HepG2 (cell line): ENCODE results near the gene WNT6. TPM values are rescaled to one million over a fixed set of nuclear protein-coding genes. Genes with fewer than 3 reads are reported as not detected.
A peak's percentile ranks its signal among the peaks of the same experiment; 100 is the strongest.

ENCODE experiments used
- ATAC-seq: fragments of 200-7000 bp; cut with Tn5 transposase; 3 replicates; pipeline ENCODE4 v1.9.1; 2020; ENCODE audit warnings: mild to moderate bottlenecking, moderate library complexity
- BruUV-seq: library from RNA; stranded (reverse); fragments of 400-500 nt; replicated peaks from 2 replicates; lab custom pipeline; 2021; lab: Mats Ljungman, UMichigan
- CTCF ChIA-PET: fragments of 300-600 bp; formaldehyde crosslinking; extraction: SDS; loops from one replicate; lab custom pipeline; 2021; ENCODE audit warnings: low total read pairs, inconsistent platforms, low intra/inter-chr PET ratio; lab: Yijun Ruan, JAX
- POLR2A ChIA-PET: fragments of 350-600 bp; sonication (Branson Sonifier 250); formaldehyde crosslinking; loops from one replicate; lab custom pipeline; 2020; ENCODE audit warnings: antibody characterized with exemption, inconsistent platforms; lab: Yijun Ruan, JAX
- DNase-seq: peaks from one replicate; pipeline ENCODE4 v3.0.0-alpha.2; 2015; ENCODE audit warnings: low spot score
- FAIRE-seq: peaks from 3 replicates; lab custom pipeline; 2011; peaks lifted over from hg19 to GRCh38; lab: Jason Lieb, UNC
- H2AFZ ChIP-seq: one replicate; pipeline ENCODE4 v1.6.1; 2011; ENCODE audit warnings: low read length, inconsistent platforms
- H3K27ac ChIP-seq: fragments of 300-600 bp; 3 replicates; pipeline ENCODE4 v1.8.0; 2011; ENCODE audit warnings: mixed run types, mild to moderate bottlenecking, mixed read lengths, low read length, inconsistent platforms; ENCODE audit not compliant: insufficient read depth; ENCODE audit errors: extremely low read length
- H3K27me3 ChIP-seq, 2 experiments: fragments of 200-600 bp in 1 of 2; 2 replicates in 1 of 2; 3 replicates in 1 of 2; pipeline versions ENCODE4 v1.6.0 to v1.8.0; 2011; ENCODE audit warnings: low read length in 2 of 2, mild to moderate bottlenecking in 2 of 2, moderate library complexity in 2 of 2, inconsistent platforms in 1 of 2; ENCODE audit not compliant: insufficient read depth in 2 of 2, control insufficient read depth in 1 of 2
- H3K36me3 ChIP-seq, 2 experiments: fragments of 200-600 bp in 1 of 2; replicated peaks in 1 of 2; 2 replicates in 1 of 2; 3 replicates in 1 of 2; pipeline versions ENCODE4 v1.5.1 to v1.8.0; 2011; ENCODE audit warnings: low read length in 2 of 2, inconsistent platforms in 1 of 2; ENCODE audit not compliant: insufficient read depth in 2 of 2, control insufficient read depth in 1 of 2
- H3K4me1 ChIP-seq: 2 replicates; pipeline ENCODE4 v1.5.1; 2012; ENCODE audit warnings: low read length, inconsistent platforms; ENCODE audit not compliant: insufficient read depth
- H3K4me2 ChIP-seq: 2 replicates; pipeline ENCODE4 v1.6.0; 2011; ENCODE audit warnings: low read depth, low read length, inconsistent platforms
- H3K4me3 ChIP-seq, 3 experiments: fragments of 200-600 bp in 1 of 3; sonication (generic), shearing (Covaris generic) in 1 of 3; replicated peaks in 1 of 3; 2 replicates each; pipeline ENCODE4 v1.5.1; 2011 to 2016; ENCODE audit warnings: low read length in 3 of 3, inconsistent platforms in 2 of 3, low read depth in 2 of 3, mild to moderate bottlenecking in 2 of 3, control low read depth in 1 of 3, mixed read lengths in 1 of 3; ENCODE audit not compliant: insufficient read depth in 1 of 3
- H3K79me2 ChIP-seq: one replicate; pipeline ENCODE4 v1.6.1; 2011; ENCODE audit warnings: low read length, inconsistent platforms; ENCODE audit not compliant: insufficient read depth
- H3K9ac ChIP-seq: 2 replicates; pipeline ENCODE4 v1.6.0; 2011; ENCODE audit warnings: mild to moderate bottlenecking, low read depth, low read length, inconsistent platforms; ENCODE audit not compliant: insufficient read depth
- H3K9me3 ChIP-seq: 2 replicates; pipeline ENCODE4 v1.5.1; 2012; ENCODE audit warnings: mild to moderate bottlenecking, low read length
- H4K20me1 ChIP-seq: 2 replicates; pipeline ENCODE4 v1.6.0; 2011; ENCODE audit warnings: inconsistent platforms, mild to moderate bottlenecking, low read length, moderate library complexity; ENCODE audit not compliant: insufficient read depth
- CTCF ChIP-seq: sonication (generic); formaldehyde crosslinking; IDR thresholded peaks from 2 replicates; pipeline ENCODE4 v1.5.0; 2020; ENCODE audit warnings: mild to moderate bottlenecking, missing genetic modification reagents, moderate library complexity
- FOXO1 ChIP-seq: sonication (generic); formaldehyde crosslinking; IDR thresholded peaks from 2 replicates; pipeline ENCODE4 v1.4.0; 2020; ENCODE audit warnings: missing genetic modification reagents
- ISL2 ChIP-seq: sonication (generic); formaldehyde crosslinking; IDR thresholded peaks from 2 replicates; pipeline ENCODE4 v1.5.0; 2020; ENCODE audit warnings: missing genetic modification reagents
- KDM2A ChIP-seq: sonication (generic); formaldehyde crosslinking; IDR thresholded peaks from 2 replicates; pipeline ENCODE4 v1.4.0; 2020; ENCODE audit warnings: low read depth, missing genetic modification reagents, borderline replicate concordance
- KDM4B ChIP-seq: sonication (generic); formaldehyde crosslinking; IDR thresholded peaks from 2 replicates; pipeline ENCODE4 v1.4.0; 2020; ENCODE audit warnings: missing genetic modification reagents
- KLF16 ChIP-seq, 2 experiments: sonication (generic) in 1 of 2; formaldehyde crosslinking in 1 of 2; IDR thresholded peaks; 2 replicates each; pipeline versions ENCODE4 v1.6.1 to v1.8.0; 2016 to 2023; ENCODE audit warnings: missing genetic modification reagents in 2 of 2, missing compliant biosample characterization in 1 of 2
- LCORL ChIP-seq, 2 experiments: fragments of 450-650 bp in 1 of 2; sonication (generic) in 1 of 2; formaldehyde crosslinking in 1 of 2; IDR thresholded peaks; 2 replicates each; pipeline versions ENCODE4 v1.5.0 to v1.6.1; 2017 to 2020; ENCODE audit warnings: antibody characterized with exemption in 1 of 2, missing genetic modification reagents in 1 of 2
- MIER2 ChIP-seq: IDR thresholded peaks from 2 replicates; pipeline ENCODE4 v1.6.1; 2016; ENCODE audit warnings: missing biosample characterization, missing genetic modification reagents
- POGK ChIP-seq: sonication (generic); formaldehyde crosslinking; conservative IDR thresholded peaks from 2 replicates; pipeline ENCODE4 v1.8.0; 2022; ENCODE audit warnings: mild to moderate bottlenecking, moderate library complexity, missing genetic modification reagents
- SALL1 ChIP-seq: sonication (generic); formaldehyde crosslinking; IDR thresholded peaks from 2 replicates; pipeline ENCODE4 v1.8.0; 2022; ENCODE audit warnings: mild to moderate bottlenecking, missing genetic modification reagents
- SMC3 ChIP-seq: IDR thresholded peaks from 2 replicates; pipeline ENCODE4 v1.6.1; 2011; ENCODE audit warnings: low read length, improper control_type of control experiment
- XRCC5 ChIP-seq: fragments of 200-400 bp; formaldehyde crosslinking; optimal IDR thresholded peaks from 2 replicates; pipeline ENCODE3; 2017; ENCODE audit warnings: mild to moderate bottlenecking, low read length
- ZMYM2 ChIP-seq: sonication (generic); formaldehyde crosslinking; IDR thresholded peaks from 2 replicates; pipeline ENCODE4 v1.8.0; 2022; ENCODE audit warnings: mild to moderate bottlenecking, missing genetic modification reagents
- ZNF280D ChIP-seq: sonication (generic); formaldehyde crosslinking; IDR thresholded peaks from 2 replicates; pipeline ENCODE4 v1.5.1; 2020; ENCODE audit warnings: mild to moderate bottlenecking, missing genetic modification reagents
- ZNF335 ChIP-seq: sonication (generic); formaldehyde crosslinking; IDR thresholded peaks from 2 replicates; pipeline ENCODE4 v1.4.0; 2020; ENCODE audit warnings: missing genetic modification reagents
- ZNF781 ChIP-seq: sonication (generic); formaldehyde crosslinking; IDR thresholded peaks from 2 replicates; pipeline ENCODE4 v1.5.1; 2020; ENCODE audit warnings: borderline replicate concordance, mild to moderate bottlenecking, missing genetic modification reagents; ENCODE audit errors: not compliant biosample characterization
- WGBS: methylation state at CpG from one replicate; pipeline ENCODE4 v1.1.6; 2017; ENCODE audit warnings: low lambda C conversion rate; 5-methylcytosine and 5-hydroxymethylcytosine counted together
- in situ Hi-C: cut with HindIII; loops from 2 replicates; pipeline ENCODE4 v1.10.0; 2017; ENCODE audit warnings: low pct_unique_long_range_greater_than_20kb; ENCODE audit not compliant: extremely low pct_ligation_motif_present
- intact Hi-C: fragments of 100-400 bp; cut with micrococcal nuclease; formaldehyde crosslinking; loops from one replicate; pipeline ENCODE4 v1.10.0; 2022; ENCODE audit not compliant: unreplicated experiment
- polyA plus RNA-seq, 8 experiments: library from polyadenylated mRNA; depleted of rRNA in 3 of 8; stranded (reverse) in 7 of 8; unstranded in 1 of 8; fragments of >200 nt; fragmentation: Illumina TruSeq in 4 of 8; extraction: Trizol in 4 of 8; gene quantifications; 2 replicates each; pipeline versions ENCODE4 v1.2.1 to v1.2.3, GENCODE V29; 2011 to 2016; ENCODE audit warnings: low read depth in 4 of 8, missing spikeins in 1 of 8, mixed read lengths in 1 of 8; ENCODE audit not compliant: insufficient read depth in 1 of 8
- total RNA-seq, 5 experiments: library from RNA; depleted of rRNA; stranded (reverse); fragments of >200 nt; fragmentation: Illumina TruSeq; extraction: Trizol; gene quantifications; 2 replicates each; pipeline ENCODE4 v1.2.3, GENCODE V29; 2016; ENCODE audit warnings: low read depth in 1 of 5

The WNT6 gene
- total and polyA plus RNA-seq, 2 of the 13 experiments (the other 11 are each of a cell fraction or from before 2014, with no cell fraction given), result 0.20 TPM; not detected in 1

DNA sequence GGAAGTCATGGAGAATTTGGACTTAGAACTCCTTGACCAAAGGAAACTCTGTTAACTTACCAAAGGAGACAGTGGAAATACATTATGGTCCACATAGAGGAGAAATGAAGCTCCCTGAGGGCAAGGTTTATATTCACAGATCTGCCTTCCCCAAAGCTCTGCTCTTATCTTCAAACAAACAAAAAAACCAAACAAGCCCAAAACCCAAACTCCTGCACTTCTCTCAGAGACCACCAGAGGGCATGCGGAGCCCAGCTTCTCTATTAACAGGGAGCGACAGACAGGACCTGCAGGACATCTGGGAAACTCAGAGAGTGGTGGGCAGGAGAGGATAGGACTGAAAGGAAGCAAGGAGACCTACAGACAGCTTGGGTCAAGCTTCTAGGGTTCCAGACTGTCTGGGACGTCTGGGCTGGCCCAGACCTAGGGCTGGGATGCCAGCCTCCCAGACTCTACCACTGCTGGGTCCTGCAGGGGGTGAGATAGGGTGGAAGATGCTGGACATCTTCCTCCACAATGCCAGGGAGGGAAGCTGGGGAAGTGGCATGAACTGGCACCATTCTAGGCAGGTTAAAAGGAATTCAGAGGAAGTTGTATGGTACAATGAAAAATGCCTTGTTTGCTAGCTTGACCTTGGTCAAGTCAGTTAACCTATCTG, 17.1 kb downstream of the WNT6 start:
- WGBS, result 3% methylated on average over 3 of the region's 3 CpGs
- Histone ChIP-seq H3K9me3 (no peaks in the 10 kb centered on the region), H3K9ac (no peak overlapping the region), H3K27ac (no peak overlapping the region), H3K79me2 (no peaks in the 10 kb centered on the region), H3K36me3 (no peaks in the 10 kb centered on the region), H4K20me1 (peaks cover 3% of the 10 kb centered on the region; the same call in 1 of the 2 replicates), H3K4me2 (no peak overlapping the region), H2AFZ (no peak overlapping the region), H3K4me3 (no peak overlapping the region), H3K27me3 (peaks cover 22 to 93% of the 10 kb centered on the region in 2 experiments; a peak in 4 of 5 replicates), H3K4me1 (0 out of 2 replicates have a peak, but pooled peaks cover 9% of the 10 kb centered on the region)
- BruUV-seq, result no TSS peak
- intact Hi-C loops, result loop anchor here (1.0 kb wide), 1 partner anchor 22 kb away; no protein-coding TSS in a partner anchor
- peak; percentile 82 for DNase-seq
- ChIA-PET CTCF (interaction anchor here (2.1 to 2.6 kb wide), 2 partner anchors 20 to 24 kb away, joined by 9 to 58 read pairs; no protein-coding TSS in a partner anchor), POLR2A (interaction anchor here (0.9 to 1.5 kb wide), 2 partner anchors 22 to 33 kb away, joined by 3 to 4 read pairs; no protein-coding TSS in a partner anchor)
- peak; percentile 95 for FAIRE-seq
- in situ Hi-C loops, result no loop called here
- ATAC-seq, result peak; percentile 53
- TF ChIP-seq SALL1 (CRISPR knock-in tag) (0 out of 2 replicates have a peak, but pooled peaks have one; percentile 19), ZNF781 (CRISPR knock-in tag) (peak; percentile 6), ZNF280D (CRISPR knock-in tag) (peak; percentile 30; the same call in 1 of the 2 replicates), POGK (CRISPR knock-in tag) (peak; percentile 100), XRCC5 (peak; percentile 84), KDM4B (0 out of 2 replicates have a peak, but pooled peaks have one; percentile 25), ZNF335 (CRISPR knock-in tag) (0 out of 2 replicates have a peak, but pooled peaks have one; percentile 35), CTCF (CRISPR knock-in tag) (peak; percentile 90), FOXO1 (CRISPR knock-in tag) (0 out of 2 replicates have a peak, but pooled peaks have one; percentile 41), ISL2 (0 out of 2 replicates have a peak, but pooled peaks have one; percentile 26), MIER2 (CRISPR knock-in tag) (0 out of 2 replicates have a peak, but pooled peaks have one; percentile 21), SMC3 (peak; percentile 95), LCORL (IDR thresholded peaks at IDR 0.05) (0 out of 2 replicates have a peak, but pooled peaks have one; percentile 36), LCORL (CRISPR knock-in tag; IDR thresholded peaks at IDR 0.05) (0 out of 2 replicates have a peak, but pooled peaks have one; percentile 23), KLF16 (CRISPR knock-in tag; IDR thresholded peaks at IDR 0.05) (0 out of 4 replicates have a peak, but pooled peaks of 1 of the 2 experiments have one; percentile 30), KDM2A (CRISPR knock-in tag) (peak; percentile 44; the same call in 1 of the 2 replicates), ZMYM2 (0 out of 2 replicates have a peak, but pooled peaks have one; percentile 68)
